ENCODE data around the gene CERS3. TPM values are rescaled to one million over a fixed set of nuclear protein-coding genes. Genes with fewer than 3 reads are reported as not detected.

Gene CERS3
- polyA plus RNA-seq (2012; ENCODE audit: missing spikeins): not detected

DNA sequence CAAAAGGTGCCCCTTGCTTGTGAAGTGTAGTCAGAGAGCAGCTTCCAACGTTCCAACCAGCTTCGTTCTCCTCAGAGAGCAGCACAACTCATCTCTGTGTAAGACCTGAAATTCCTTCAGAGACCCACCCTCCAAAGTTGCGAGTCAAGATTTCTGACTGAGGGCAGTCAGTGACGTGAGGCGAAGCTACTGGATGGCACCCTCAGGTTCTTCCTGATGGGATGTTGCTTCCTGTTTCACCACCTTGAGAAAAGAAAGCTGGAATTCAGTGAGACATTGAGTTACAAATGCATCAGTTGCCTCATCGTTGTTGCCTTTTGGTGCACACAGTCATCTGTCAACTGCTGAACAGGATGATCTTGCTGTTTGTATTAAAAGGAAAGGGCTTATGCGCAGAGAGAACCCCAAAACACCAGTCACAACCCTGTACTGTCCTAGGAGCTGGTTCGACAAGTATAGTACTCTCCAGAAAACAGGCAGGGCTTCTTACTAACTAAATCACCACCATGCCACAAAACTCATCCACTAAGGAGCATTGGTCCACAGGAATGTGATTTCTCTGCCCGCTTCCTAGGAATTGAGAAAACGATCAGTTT lies at the start of gene CERS3:
Gene CERS3 (minus strand): TSS at position 118 of the 596 bp plus-strand sequence. CDS start 27,101 bp downstream, outside the sequence.
- no peak for TF ChIP-seq POLR2AphosphoS5 (IDR thresholded peaks at IDR 0.05; ENCODE audit: low read depth, low read length)
- no peak for TF ChIP-seq TAF1 (IDR thresholded peaks at IDR 0.05; ENCODE audit: borderline replicate concordance, low read depth, low read length)
- TF ChIP-seq POLR2A (IDR thresholded peaks at IDR 0.05; ENCODE audit: low read depth, low read length): no peak
- no peak for DNase-seq (ENCODE audit: insufficient read length)
- no peak for FAIRE-seq

- no peak for DNase-seq (ENCODE audit: insufficient read length)
- FAIRE-seq: no peak
- TF ChIP-seq TAF1 (IDR thresholded peaks at IDR 0.05; ENCODE audit: borderline replicate concordance, low read depth, low read length): no peak
- no peak for TF ChIP-seq POLR2AphosphoS5 (IDR thresholded peaks at IDR 0.05; ENCODE audit: low read depth, low read length)
- TF ChIP-seq POLR2A (IDR thresholded peaks at IDR 0.05; ENCODE audit: low read depth, low read length): no peak
Measured at GRCh38 chr15:100573526-100573925, 44.8 kb upstream of the CERS3 start.

DNA sequence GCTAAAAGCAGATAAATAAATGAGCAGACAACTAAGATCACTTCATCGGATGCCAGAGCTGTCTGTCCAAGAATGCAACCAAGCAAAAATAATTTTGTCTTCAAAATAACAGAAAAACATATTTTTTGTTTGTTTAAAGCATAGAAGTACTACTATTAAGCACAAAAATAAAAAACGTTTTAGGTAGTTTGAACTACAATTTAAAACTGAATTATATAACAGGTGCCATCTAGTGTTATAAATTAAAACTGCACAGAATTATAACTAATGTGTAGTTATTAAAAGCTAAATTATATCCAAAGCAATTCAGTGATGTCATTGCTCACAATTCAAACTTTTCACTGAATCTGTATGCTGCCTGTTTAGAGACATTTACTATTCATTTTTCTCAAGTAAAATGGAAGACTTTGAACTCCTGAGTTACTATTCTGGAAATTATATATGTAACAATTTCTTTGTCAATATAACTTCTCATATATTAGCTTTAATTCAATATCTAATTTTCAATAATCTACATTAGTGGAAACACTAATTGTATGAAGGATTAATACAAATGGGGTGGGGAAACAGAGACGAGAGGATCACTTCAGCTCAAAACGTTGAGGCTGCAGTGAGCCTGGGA lies 43.7 kb upstream of the CERS3 start:
- FAIRE-seq: no peak
- no peak for DNase-seq (ENCODE audit: insufficient read length)
- TF ChIP-seq POLR2AphosphoS5 (IDR thresholded peaks at IDR 0.05; ENCODE audit: low read depth, low read length) (no peak), TAF1 (IDR thresholded peaks at IDR 0.05; ENCODE audit: borderline replicate concordance, low read depth, low read length) (no peak), POLR2A (IDR thresholded peaks at IDR 0.05; ENCODE audit: low read depth, low read length) (no peak)

- TF ChIP-seq POLR2AphosphoS5 (IDR thresholded peaks at IDR 0.05; ENCODE audit: low read depth, low read length) (no peak), TAF1 (IDR thresholded peaks at IDR 0.05; ENCODE audit: borderline replicate concordance, low read depth, low read length) (no peak), POLR2A (IDR thresholded peaks at IDR 0.05; ENCODE audit: low read depth, low read length) (no peak)
Measured at GRCh38 chr15:100571592-100572167, 42.9 kb upstream of the CERS3 start.

DNA sequence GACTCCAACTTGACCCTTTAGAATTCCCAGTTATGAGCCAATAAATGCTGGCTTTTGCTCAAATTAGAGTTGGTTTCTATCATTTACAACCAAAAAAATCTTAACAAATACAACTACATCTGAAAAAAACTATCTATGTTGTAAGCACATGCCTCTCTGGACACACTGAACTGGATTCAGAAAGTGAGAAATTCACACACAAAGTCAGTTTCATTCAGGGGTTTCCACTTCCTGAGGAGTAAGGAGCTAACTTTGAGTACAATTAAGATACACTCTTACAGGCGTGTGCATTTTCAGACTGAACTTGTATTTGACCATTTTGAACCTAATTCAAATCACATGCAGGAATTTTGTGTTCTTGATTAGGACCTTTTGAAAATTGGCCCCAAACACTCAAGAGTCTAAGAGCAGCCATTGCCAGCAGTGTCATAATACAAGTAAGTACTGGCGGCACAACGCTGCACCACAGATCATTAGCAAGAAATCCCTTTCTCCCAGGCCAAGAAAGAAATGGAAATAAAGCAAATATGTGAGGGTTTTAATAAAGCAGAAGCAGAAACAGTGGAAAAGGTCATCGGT lies 42.1 kb upstream of the CERS3 start:
- DNase-seq (ENCODE audit: insufficient read length): no peak
- peak; percentile 54 for FAIRE-seq
- TF ChIP-seq TAF1 (IDR thresholded peaks at IDR 0.05; ENCODE audit: borderline replicate concordance, low read depth, low read length) (no peak), POLR2A (IDR thresholded peaks at IDR 0.05; ENCODE audit: low read depth, low read length) (no peak), POLR2AphosphoS5 (IDR thresholded peaks at IDR 0.05; ENCODE audit: low read depth, low read length) (no peak)

More at GRCh38 chr15:100571592-100572167, 42.9 kb upstream of the CERS3 start:
- no peak for FAIRE-seq
- DNase-seq (ENCODE audit: insufficient read length): no peak

DNA sequence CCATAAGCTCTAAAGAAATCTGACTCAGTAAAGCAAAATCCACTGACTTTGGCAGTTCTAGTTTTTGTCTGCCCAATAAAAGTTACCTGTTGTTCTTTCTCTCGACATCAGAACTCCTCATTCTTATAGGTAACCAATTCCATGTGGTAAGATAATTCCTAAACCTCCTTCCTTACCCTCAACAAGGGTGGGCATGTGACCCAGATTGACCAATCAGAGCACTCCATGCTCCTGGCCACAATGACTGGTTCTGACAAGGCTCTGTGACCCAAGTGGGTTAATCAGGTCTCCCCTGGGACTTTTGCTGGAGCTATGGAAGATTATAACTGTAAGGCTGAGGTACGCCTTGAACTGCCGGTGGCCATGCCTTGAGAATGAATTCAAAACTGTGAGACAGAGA lies 41.5 kb upstream of the CERS3 start:
- no peak for DNase-seq (ENCODE audit: insufficient read length)
- no peak for TF ChIP-seq POLR2AphosphoS5 (IDR thresholded peaks at IDR 0.05; ENCODE audit: low read depth, low read length)
- peak; percentile 48 for FAIRE-seq

DNA sequence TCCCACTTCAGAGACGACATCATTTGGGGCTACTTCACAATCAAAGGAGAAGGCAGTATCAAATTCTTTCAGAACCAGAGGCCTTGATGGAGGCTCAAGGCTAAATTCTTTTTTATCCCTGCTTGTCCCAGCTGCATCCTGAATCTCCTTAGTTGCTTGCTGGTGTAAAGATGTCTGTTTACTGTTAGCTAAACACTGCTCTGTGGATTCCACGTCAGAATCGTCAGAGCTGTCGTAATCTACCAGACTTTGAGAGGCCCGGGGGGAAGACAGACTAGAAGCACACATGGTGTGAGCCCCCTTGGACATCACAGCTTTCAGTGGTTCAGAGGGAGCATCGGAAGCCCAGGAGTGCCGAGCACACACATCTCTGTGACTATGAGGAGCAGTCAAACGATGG lies 40.6 kb upstream of the CERS3 start:
- FAIRE-seq (no peak), DNase-seq (ENCODE audit: insufficient read length) (no peak)
- no peak for TF ChIP-seq POLR2AphosphoS5 (IDR thresholded peaks at IDR 0.05; ENCODE audit: low read depth, low read length)

DNA sequence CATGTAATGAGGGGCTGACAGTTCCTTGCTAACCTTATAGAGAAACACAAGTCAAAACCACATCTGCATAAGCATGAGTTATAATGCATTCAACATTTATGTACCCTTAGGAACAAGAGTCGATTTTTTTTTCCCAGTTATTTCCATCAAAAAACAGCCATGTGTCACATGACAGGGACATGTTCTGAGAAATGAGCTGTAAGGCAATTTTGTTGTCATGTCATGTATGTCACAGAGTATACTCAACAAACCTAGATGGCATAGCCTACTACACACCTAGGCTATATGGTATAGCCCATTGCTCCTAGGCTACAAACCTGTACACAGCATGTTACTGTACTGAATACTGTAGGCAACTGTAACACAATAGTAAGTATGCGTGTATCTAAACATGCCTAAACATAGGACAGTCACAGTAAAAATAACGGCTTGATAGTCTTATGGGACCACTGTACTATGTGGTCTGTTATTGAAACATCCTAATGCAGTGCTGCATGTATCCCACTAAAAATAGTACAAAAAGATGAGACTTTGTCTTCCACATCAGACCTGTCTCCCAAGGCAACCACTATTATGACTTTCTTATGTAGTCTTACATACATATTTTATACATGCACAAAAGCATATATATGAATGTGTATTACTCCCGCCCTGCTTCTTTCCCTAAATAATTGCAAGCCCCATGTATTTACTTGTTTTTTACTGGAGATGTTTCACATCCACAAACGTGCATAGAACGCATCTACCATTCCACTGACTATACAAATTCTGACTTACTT lies 38.3 kb upstream of the CERS3 start:
- DNase-seq (ENCODE audit: insufficient read length) (no peak), FAIRE-seq (peak; percentile 14)
- TF ChIP-seq POLR2AphosphoS5 (IDR thresholded peaks at IDR 0.05; ENCODE audit: low read depth, low read length): no peak
- TF ChIP-seq TAF1 (IDR thresholded peaks at IDR 0.05; ENCODE audit: borderline replicate concordance, low read depth, low read length): no peak
- TF ChIP-seq POLR2A (IDR thresholded peaks at IDR 0.05; ENCODE audit: low read depth, low read length): no peak

DNA sequence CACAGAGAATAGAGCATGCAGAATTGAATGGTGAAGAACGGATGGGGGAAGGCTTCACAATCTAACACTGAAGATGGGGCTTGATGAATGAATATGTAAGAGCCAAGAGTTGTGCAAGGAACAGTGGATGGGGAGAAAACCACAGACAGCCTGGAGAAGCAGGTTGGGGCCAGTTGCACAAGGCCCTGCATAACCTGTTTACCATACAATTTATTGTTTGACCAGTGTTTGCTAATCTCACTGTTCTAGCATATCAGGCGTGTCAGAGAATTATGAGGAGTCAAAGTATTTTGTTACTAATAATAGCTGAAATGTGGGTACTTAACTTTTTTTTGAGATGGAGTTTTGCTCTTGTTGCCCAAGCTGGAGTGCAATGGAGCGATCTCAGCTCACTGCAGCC lies 36.8 kb upstream of the CERS3 start:
- DNase-seq (ENCODE audit: insufficient read length): no peak
- no peak for FAIRE-seq
- TF ChIP-seq POLR2A (IDR thresholded peaks at IDR 0.05; ENCODE audit: low read depth, low read length): no peak
- no peak for TF ChIP-seq POLR2AphosphoS5 (IDR thresholded peaks at IDR 0.05; ENCODE audit: low read depth, low read length)
- TF ChIP-seq TAF1 (IDR thresholded peaks at IDR 0.05; ENCODE audit: borderline replicate concordance, low read depth, low read length): no peak

DNA sequence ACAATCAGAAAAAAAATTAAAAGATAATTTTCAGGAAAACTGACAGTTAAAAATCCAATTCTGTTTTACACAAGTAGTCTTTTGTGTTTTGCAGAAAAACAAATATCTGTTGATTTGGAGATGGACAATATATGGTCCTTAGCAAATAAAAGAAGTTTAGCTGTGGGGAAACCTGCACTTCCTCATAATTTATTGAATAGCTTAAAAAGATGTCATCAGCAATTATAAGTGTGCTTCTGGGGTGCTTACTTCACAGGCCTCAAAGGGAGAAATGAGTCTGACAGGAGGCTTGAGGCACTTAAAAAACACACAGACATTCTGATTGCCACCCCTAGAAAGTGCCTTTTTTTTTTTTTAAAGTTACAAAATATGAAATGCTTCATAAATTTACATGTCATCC lies 31.6 kb upstream of the CERS3 start:
- TF ChIP-seq POLR2AphosphoS5 (IDR thresholded peaks at IDR 0.05; ENCODE audit: low read depth, low read length) (no peak), TAF1 (IDR thresholded peaks at IDR 0.05; ENCODE audit: borderline replicate concordance, low read depth, low read length) (no peak), POLR2A (IDR thresholded peaks at IDR 0.05; ENCODE audit: low read depth, low read length) (no peak)
- no peak for FAIRE-seq
- DNase-seq (ENCODE audit: insufficient read length): no peak

GRCh38 chr15:100559330-100559729 lies 30.6 kb upstream of the CERS3 start:
- FAIRE-seq: no peak
- TF ChIP-seq POLR2A (IDR thresholded peaks at IDR 0.05; ENCODE audit: low read depth, low read length) (no peak), TAF1 (IDR thresholded peaks at IDR 0.05; ENCODE audit: borderline replicate concordance, low read depth, low read length) (no peak), POLR2AphosphoS5 (IDR thresholded peaks at IDR 0.05; ENCODE audit: low read depth, low read length) (no peak)
- no peak for DNase-seq (ENCODE audit: insufficient read length)

Measured in GM12892 (cell line).